K562 (cell line): ENCODE results near the gene POLR2L.

Experiments
- CHCHD3 ChIP-seq: fragments of 250-450 bp; sonication (Bioruptor Pico); IDR thresholded peaks from 2 replicates; pipeline ENCODE4 v2.1.2; 2022; ENCODE audit warnings: mild to moderate bottlenecking
- CTCF ChIP-seq, 3 experiments: IDR thresholded peaks in 2 of 3; conservative IDR thresholded peaks in 1 of 3; 2 replicates each; pipeline ENCODE4 v1.5.1; 2011 to 2012; ENCODE audit warnings: low read length in 3 of 3, mild to moderate bottlenecking in 3 of 3, control low read depth in 2 of 3, improper control_type of control experiment in 1 of 3, inconsistent platforms in 1 of 3, low read depth in 1 of 3, mixed read lengths in 1 of 3, moderate library complexity in 1 of 3; ENCODE audit not compliant: insufficient read depth in 2 of 3
- EP300 ChIP-seq: IDR thresholded peaks from 2 replicates; pipeline ENCODE4 v1.6.1; 2012; ENCODE audit warnings: low read length, improper control_type of control experiment
- EWSR1 ChIP-seq: fragments of 450-650 bp; IDR thresholded peaks from 2 replicates; pipeline ENCODE4 v1.6.1; 2018; ENCODE audit warnings: borderline replicate concordance, mild to moderate bottlenecking, low read depth, moderate library complexity; ENCODE audit not compliant: partially characterized antibody
- FOS ChIP-seq: IDR thresholded peaks from 3 replicates; pipeline ENCODE4 v1.6.1; 2011; ENCODE audit not compliant: insufficient read length; ENCODE audit errors: extremely low read depth
- NR2C1 ChIP-seq, 2 experiments: fragments of 450-650 bp; IDR thresholded peaks; 2 replicates each; pipeline ENCODE4 v1.6.1; 2017; ENCODE audit warnings: mild to moderate bottlenecking in 2 of 2, antibody characterized with exemption in 1 of 2, inconsistent platforms in 1 of 2, missing compliant biosample characterization in 1 of 2, missing genetic modification characterization in 1 of 2
- SMAD4 ChIP-seq: fragments of 250-450 bp; sonication (Bioruptor Pico); conservative IDR thresholded peaks from 2 replicates; pipeline ENCODE4 v1.8.0; 2021; ENCODE audit warnings: inconsistent platforms, mild to moderate bottlenecking, moderate library complexity
- SMARCE1 ChIP-seq: fragments of 450-650 bp; IDR thresholded peaks from 2 replicates; pipeline ENCODE4 v1.7.1; 2016; ENCODE audit warnings: mild to moderate bottlenecking
- SP1 ChIP-seq: sonication (generic); formaldehyde crosslinking; IDR thresholded peaks from 2 replicates; pipeline ENCODE4 v1.8.1; 2022; ENCODE audit warnings: mild to moderate bottlenecking, missing genetic modification reagents
- YY1 ChIP-seq, 3 experiments: IDR thresholded peaks; 2 replicates each; pipeline ENCODE4 v1.6.1; 2011; ENCODE audit warnings: low read length in 2 of 3, mild to moderate bottlenecking in 2 of 3, moderate library complexity in 2 of 3, borderline replicate concordance in 1 of 3, control low read depth in 1 of 3, low read depth in 1 of 3; ENCODE audit not compliant: insufficient read depth in 3 of 3, insufficient replicate concordance in 2 of 3, control insufficient read depth in 1 of 3, insufficient read length in 1 of 3; ENCODE audit errors: extremely low read depth in 1 of 3
- ZC3H4 ChIP-seq: sonication (generic); formaldehyde crosslinking; IDR thresholded peaks from 2 replicates; pipeline ENCODE4 v1.9.0; 2021; ENCODE audit warnings: missing genetic modification reagents, borderline replicate concordance

- TF ChIP-seq CTCF (IDR thresholded peaks at IDR 0.05 in 2 of 3, conservative IDR thresholded peaks at IDR 0.05 in 1 of 3; ENCODE audit: insufficient read depth in 2 of 3, low read depth in 1 of 3, low read length in 3 of 3) (no peak), SMARCE1 (no peak), SP1 (CRISPR knock-in tag) (no peak), EWSR1 (no peak), SMAD4 (CRISPR knock-in tag) (no peak), EP300 (no peak), NR2C1 (IDR thresholded peaks at IDR 0.05) (no peak), NR2C1 (tag; IDR thresholded peaks at IDR 0.05) (no peak), YY1 (IDR thresholded peaks at IDR 0.05; ENCODE audit: borderline replicate concordance in 1 of 3, control insufficient read depth in 1 of 3, extremely low read depth in 1 of 3, insufficient read depth in 3 of 3, insufficient read length in 1 of 3, insufficient replicate concordance in 2 of 3, low read depth in 1 of 3, low read length in 2 of 3) (no peak), FOS (no peak), ZC3H4 (no peak), CHCHD3 (CRISPR knock-in tag) (no peak)
Observed at GRCh38 chr11:859394-860131, 17.2 kb upstream of the POLR2L start.
